Neural crest cell (in vitro differentiated cells): ENCODE data around the gene CIITA. TPM values are rescaled to one million over a fixed set of nuclear protein-coding genes. Genes with fewer than 3 reads are reported as not detected.
"Not testable (repeated sequence)": the region's sequence is repeated elsewhere in the genome, so short reads cannot be mapped to it uniquely, and the experiment has no call there.

Experiments used
- DNase-seq: peaks from one replicate; pipeline ENCODE4 v3.0.0; 2021; ENCODE audit warnings: low read depth, mixed read lengths, low spot score
- H3K27ac Mint-ChIP-seq: one replicate; pipeline ENCODE4 v1.8.0; 2021; ENCODE audit warnings: mild to moderate bottlenecking, mixed read lengths; ENCODE audit not compliant: unreplicated experiment
- H3K27me3 Mint-ChIP-seq: 2 replicates; pipeline ENCODE4 v1.8.0; 2021; ENCODE audit warnings: low read depth, mild to moderate bottlenecking, mixed read lengths
- H3K36me3 Mint-ChIP-seq: 2 replicates; pipeline ENCODE4 v1.8.0; 2021; ENCODE audit warnings: low read depth, mild to moderate bottlenecking, mixed read lengths
- H3K4me1 Mint-ChIP-seq: 2 replicates; pipeline ENCODE4 v1.8.0; 2021; ENCODE audit warnings: mixed read lengths
- H3K4me3 Mint-ChIP-seq: one replicate; pipeline ENCODE4 v1.8.0; 2021; ENCODE audit warnings: mild to moderate bottlenecking, mixed read lengths
- H3K9me3 Mint-ChIP-seq: 2 replicates; pipeline ENCODE4 v1.8.0; 2021; ENCODE audit warnings: mixed read lengths
- total RNA-seq: library from RNA; stranded (reverse); gene quantifications from 2 replicates; pipeline ENCODE4 v1.2.1, GENCODE V29; 2021
- TF ChIP-seq, protein P1 (sequence below): fragments of 200-600 bp; sonication (generic); conservative IDR thresholded peaks from 2 replicates; pipeline ENCODE4 v1.5.0; 2021; ENCODE audit warnings: antibody characterized with exemption, mild to moderate bottlenecking

CIITA gene
- total RNA-seq, 1 donor from 2014 or later, result not detected

DNA sequence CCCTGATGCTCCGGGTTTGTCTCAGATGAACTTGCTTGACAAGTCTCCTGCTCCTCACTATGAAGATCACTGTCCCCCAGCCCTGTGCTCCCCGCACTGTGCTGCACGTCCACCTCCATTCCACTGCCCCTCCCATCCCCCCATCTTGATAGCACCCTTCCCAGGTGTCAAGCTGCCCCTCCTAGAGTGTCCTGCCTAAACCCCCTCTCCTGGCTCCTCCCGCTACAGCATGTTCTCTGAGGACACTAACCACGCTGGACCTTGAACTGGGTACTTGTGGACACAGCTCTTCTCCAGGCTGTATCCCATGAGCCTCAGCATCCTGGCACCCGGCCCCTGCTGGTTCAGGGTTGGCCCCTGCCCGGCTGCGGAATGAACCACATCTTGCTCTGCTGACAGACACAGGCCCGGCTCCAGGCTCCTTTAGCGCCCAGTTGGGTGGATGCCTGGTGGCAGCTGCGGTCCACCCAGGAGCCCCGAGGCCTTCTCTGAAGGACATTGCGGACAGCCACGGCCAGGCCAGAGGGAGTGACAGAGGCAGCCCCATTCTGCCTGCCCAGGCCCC lies 46.7 kb downstream of the CIITA start:
- Mint-ChIP-seq H3K27me3 (no peaks in the 10 kb centered on the region), H3K4me1 (peaks cover 2% of the 10 kb centered on the region), H3K9me3 (no peaks in the 10 kb centered on the region), H3K4me3 (no peak overlapping the region), H3K36me3 (peaks cover 4% of the 10 kb centered on the region), H3K27ac (peak overlapping the region; percentile 19)
- TF ChIP-seq, protein P1, sequence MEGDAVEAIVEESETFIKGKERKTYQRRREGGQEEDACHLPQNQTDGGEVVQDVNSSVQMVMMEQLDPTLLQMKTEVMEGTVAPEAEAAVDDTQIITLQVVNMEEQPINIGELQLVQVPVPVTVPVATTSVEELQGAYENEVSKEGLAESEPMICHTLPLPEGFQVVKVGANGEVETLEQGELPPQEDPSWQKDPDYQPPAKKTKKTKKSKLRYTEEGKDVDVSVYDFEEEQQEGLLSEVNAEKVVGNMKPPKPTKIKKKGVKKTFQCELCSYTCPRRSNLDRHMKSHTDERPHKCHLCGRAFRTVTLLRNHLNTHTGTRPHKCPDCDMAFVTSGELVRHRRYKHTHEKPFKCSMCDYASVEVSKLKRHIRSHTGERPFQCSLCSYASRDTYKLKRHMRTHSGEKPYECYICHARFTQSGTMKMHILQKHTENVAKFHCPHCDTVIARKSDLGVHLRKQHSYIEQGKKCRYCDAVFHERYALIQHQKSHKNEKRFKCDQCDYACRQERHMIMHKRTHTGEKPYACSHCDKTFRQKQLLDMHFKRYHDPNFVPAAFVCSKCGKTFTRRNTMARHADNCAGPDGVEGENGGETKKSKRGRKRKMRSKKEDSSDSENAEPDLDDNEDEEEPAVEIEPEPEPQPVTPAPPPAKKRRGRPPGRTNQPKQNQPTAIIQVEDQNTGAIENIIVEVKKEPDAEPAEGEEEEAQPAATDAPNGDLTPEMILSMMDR, result no peak
- DNase-seq, result no peak

DNA sequence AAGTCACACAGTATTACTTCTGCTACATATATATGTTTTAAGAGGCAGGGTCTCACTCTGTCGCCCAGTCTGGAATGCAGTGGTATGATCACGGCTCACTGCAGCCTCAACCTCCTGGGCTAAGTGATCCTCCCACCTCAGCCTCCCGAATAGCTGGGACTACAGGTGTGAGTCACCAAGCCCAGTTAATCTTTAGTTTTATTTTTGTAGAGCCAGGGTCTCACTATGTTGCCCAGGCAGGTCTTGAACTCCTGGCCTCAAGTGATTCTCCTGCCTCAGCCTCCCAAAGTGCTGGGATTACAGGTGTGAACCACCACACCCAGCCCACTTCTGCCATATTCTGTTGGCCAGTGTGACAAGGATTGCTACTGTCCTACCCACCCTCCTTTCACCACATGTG lies 48.3 kb downstream of the CIITA start:
- not testable (repeated sequence) for H3K36me3 Mint-ChIP-seq

DNA sequence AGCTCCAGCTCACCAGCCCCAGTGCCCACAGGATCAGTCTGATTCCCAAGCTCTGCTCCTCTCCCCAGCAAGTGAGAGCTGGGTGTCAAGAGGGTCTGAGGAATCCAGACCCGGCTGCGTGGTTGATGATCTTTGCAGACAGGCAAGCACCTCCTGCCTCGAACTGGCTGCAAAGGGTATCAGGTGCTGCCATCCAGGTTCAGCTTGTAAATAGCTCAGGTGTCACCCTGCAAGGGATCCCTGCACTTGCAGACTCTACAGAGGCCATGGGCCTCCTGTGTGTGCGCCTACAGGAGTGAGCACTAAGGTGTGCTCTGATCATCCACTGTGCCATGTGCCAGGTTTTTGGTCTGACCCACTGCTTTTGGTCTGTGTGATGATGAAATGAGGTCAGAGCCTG lies 49.1 kb downstream of the CIITA start:
- DNase-seq, result no peak
- no peak overlapping the region for H3K4me3 Mint-ChIP-seq
- peaks cover 4% of the 10 kb centered on the region for H3K36me3 Mint-ChIP-seq
- H3K27ac Mint-ChIP-seq, result no peak overlapping the region
- TF ChIP-seq, protein P1, result no peak
- no peaks in the 10 kb centered on the region for H3K4me1 Mint-ChIP-seq
- no peaks in the 10 kb centered on the region for H3K27me3 Mint-ChIP-seq
- no peaks in the 10 kb centered on the region for H3K9me3 Mint-ChIP-seq

More for the DNA sequence above, 48.3 kb downstream of the CIITA start:
- DNase-seq, H3K4me1 Mint-ChIP-seq, H3K27ac Mint-ChIP-seq, H3K4me3 Mint-ChIP-seq, H3K27me3 Mint-ChIP-seq, H3K9me3 Mint-ChIP-seq: not testable (repeated sequence)

DNA sequence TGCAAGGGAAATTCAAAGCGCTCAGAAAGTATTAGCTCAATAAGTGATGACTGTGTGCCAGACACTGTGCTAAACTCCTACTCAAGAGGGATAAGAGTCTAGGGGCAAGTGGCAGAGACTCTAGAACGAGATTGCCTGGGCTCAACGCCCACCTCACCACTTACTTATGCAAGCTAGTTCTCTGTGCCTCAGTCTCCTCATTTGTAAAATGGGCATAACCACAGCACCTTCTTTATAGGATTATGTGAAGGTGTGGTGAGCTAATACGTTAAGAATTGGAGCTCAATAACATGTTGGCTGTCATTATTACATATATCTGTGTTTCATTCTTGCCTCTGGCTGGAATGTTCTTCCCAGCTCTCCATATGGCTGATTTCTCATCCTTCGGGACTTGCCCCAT lies 49.9 kb downstream of the CIITA start:
- Mint-ChIP-seq H3K27me3 (no peaks in the 10 kb centered on the region), H3K36me3 (peaks cover 4% of the 10 kb centered on the region), H3K27ac (no peak overlapping the region), H3K9me3 (no peaks in the 10 kb centered on the region), H3K4me1 (no peaks in the 10 kb centered on the region), H3K4me3 (no peak overlapping the region)
- DNase-seq, result no peak
- TF ChIP-seq, protein P1, result no peak

DNA sequence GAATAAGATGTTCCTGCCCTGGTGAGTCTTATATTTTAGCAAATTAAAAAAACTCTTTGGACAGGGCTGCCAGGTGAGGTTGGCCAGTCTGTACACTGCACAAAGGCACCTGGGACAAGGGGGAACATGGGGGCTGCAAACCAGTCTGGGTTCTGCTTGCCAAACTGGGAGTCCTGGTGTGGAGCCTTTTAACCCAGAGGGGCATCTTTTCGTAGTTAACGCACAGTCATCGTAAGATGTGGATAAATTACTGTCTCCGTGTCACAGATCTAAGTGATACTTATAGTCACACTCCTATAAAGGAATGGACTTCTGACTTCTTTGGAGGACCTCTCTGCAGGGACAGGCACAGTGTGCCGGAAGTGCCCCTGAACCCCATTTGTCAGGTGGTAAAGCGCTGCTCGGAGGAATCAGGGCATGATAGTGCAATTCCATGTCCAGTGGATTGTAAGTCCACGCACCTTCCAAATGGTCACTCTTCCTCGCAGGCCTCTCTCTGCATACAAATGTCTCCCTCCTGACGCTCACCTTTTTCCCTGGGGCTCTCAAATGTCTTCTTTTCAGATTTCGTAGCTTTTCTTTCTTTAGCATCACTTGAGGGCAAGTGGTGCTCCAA lies 50.6 kb downstream of the CIITA start:
- no peaks in the 10 kb centered on the region for H3K9me3 Mint-ChIP-seq
- no peak overlapping the region for H3K27ac Mint-ChIP-seq
- TF ChIP-seq, protein P1, result no peak
- no peak overlapping the region for H3K4me3 Mint-ChIP-seq
- no peaks in the 10 kb centered on the region for H3K4me1 Mint-ChIP-seq
- no peaks in the 10 kb centered on the region for H3K27me3 Mint-ChIP-seq
- no peak for DNase-seq
- H3K36me3 Mint-ChIP-seq, result peaks cover 4% of the 10 kb centered on the region

DNA sequence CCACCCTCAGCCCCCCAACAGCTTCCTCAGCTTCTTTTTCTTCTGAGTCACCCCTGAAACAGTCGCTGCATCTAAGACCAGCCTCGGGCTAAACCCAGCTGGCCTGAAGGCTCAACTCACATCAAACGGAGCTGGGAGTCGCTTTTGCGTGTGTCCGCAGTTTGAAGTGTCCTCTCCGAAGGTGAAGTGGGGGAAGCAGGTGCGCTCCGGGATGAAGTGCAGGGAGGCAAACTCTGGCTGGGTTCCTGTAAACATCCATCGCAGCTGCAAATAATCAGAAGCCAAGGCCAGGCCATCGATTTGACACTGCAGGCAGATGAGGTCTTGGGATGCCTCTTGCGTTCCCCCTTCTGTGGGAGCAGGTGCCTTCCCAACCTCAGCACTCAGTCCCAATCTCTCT lies 52.1 kb downstream of the CIITA start:
- not testable (repeated sequence) for DNase-seq, H3K4me3 Mint-ChIP-seq, H3K27me3 Mint-ChIP-seq, H3K4me1 Mint-ChIP-seq, H3K36me3 Mint-ChIP-seq, H3K9me3 Mint-ChIP-seq
- H3K27ac Mint-ChIP-seq, result peak overlapping the region; percentile 62
